Stimulated activated CD4-positive, alpha-beta T cell treated with anti-CD3 and anti-CD28 coated beads, Interleukin-2, amount 100 ng/mL, for 48 hours (primary cell): ENCODE measurements around the gene SLC24A4.

Experiments used
- DNase-seq, 2 donors: peaks; one replicate each; pipeline ENCODE4 v3.0.0-alpha.2; 2020

The SLC24A4 gene

GRCh38 chr14:92404938-92405337 lies 82.0 kb downstream of the SLC24A4 start:
- DNase-seq = no peak

GRCh38 chr14:92407410-92407809 lies 84.4 kb downstream of the SLC24A4 start:
- DNase-seq = no peak

- no peak for DNase-seq
Measured at GRCh38 chr14:92409043-92409442, 86.1 kb downstream of the SLC24A4 start.

GRCh38 chr14:92411135-92411534 lies 88.2 kb downstream of the SLC24A4 start:
- DNase-seq = no peak

GRCh38 chr14:92411941-92412340 lies 89.0 kb downstream of the SLC24A4 start:
- no peak for DNase-seq

GRCh38 chr14:92412912-92413311 lies 89.9 kb downstream of the SLC24A4 start:
- no peak for DNase-seq

- no peak for DNase-seq
Measured at GRCh38 chr14:92413379-92413778, 90.4 kb downstream of the SLC24A4 start.

GRCh38 chr14:92414690-92415445 lies 91.9 kb downstream of the SLC24A4 start:
- DNase-seq = no peak

GRCh38 chr14:92415969-92416368 lies 93.0 kb downstream of the SLC24A4 start:
- DNase-seq = no peak

GRCh38 chr14:92416544-92416943 lies 93.6 kb downstream of the SLC24A4 start:
- DNase-seq = no peak

- DNase-seq = no peak
Measured at GRCh38 chr14:92417759-92418158, 94.8 kb downstream of the SLC24A4 start.

- DNase-seq = no peak
Measured at GRCh38 chr14:92421751-92422150, 98.8 kb downstream of the SLC24A4 start.

GRCh38 chr14:92425101-92425500 lies 102.1 kb downstream of the SLC24A4 start:
- DNase-seq = no peak

GRCh38 chr14:92426237-92426636 lies 103.3 kb downstream of the SLC24A4 start:
- DNase-seq = no peak

GRCh38 chr14:92427096-92427495 lies 104.1 kb downstream of the SLC24A4 start:
- DNase-seq = no peak

GRCh38 chr14:92430686-92431085 lies 107.7 kb downstream of the SLC24A4 start:
- DNase-seq = no peak

- no peak for DNase-seq
Measured at GRCh38 chr14:92431199-92431725, 108.3 kb downstream of the SLC24A4 start.

- no peak for DNase-seq
Measured at GRCh38 chr14:92433407-92433806, 110.4 kb downstream of the SLC24A4 start.

GRCh38 chr14:92435154-92435553 lies 112.2 kb downstream of the SLC24A4 start:
- DNase-seq = no peak

- no peak for DNase-seq
Measured at GRCh38 chr14:92436115-92436776, 113.3 kb downstream of the SLC24A4 start.

- no peak for DNase-seq
Measured at GRCh38 chr14:92437309-92437708, 114.3 kb downstream of the SLC24A4 start.

- DNase-seq = no peak
Measured at GRCh38 chr14:92437729-92438285, 114.8 kb downstream of the SLC24A4 start.

- no peak for DNase-seq
Measured at GRCh38 chr14:92439537-92440344, 116.8 kb downstream of the SLC24A4 start.
